Loucy (cell line): ENCODE measurements around the gene ATXN2.

Experiments
- EZH2phosphoT487 ChIP-seq: fragments of 200-600 bp; IDR thresholded peaks from 2 replicates; pipeline ENCODE4 v1.6.1; 2018; ENCODE audit warnings: antibody characterized with exemption, mild to moderate bottlenecking, moderate library complexity, borderline replicate concordance
- TF ChIP-seq, protein P1 (sequence below): fragments of 200-600 bp; sonication (generic); conservative IDR thresholded peaks from 2 replicates; pipeline ENCODE4 v1.5.1; 2014; ENCODE audit warnings: mild to moderate bottlenecking, antibody characterized with exemption, low read length

DNA sequence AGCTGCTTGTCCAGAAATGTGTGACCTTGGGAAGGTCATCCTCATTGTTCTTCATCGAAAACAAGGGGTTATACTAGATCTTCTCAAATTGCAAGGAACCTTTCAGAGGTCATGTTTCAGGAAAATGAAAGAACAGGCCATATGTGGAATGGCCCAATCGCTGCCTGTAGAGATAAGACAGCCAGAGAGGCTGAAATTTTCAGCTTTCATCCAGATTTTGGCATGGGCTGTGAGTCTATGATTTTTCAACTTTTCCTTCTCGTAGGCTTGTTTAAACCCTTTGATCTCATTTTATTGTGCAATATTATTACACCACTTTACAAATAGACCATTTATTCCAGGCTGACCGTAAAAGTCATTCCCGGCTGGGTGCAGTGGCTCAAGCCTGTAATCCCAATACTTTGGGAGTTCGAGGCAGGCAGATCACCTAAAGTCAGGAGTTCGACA, 17.1 kb upstream of the ATXN2 start:
- TF ChIP-seq, protein P1, sequence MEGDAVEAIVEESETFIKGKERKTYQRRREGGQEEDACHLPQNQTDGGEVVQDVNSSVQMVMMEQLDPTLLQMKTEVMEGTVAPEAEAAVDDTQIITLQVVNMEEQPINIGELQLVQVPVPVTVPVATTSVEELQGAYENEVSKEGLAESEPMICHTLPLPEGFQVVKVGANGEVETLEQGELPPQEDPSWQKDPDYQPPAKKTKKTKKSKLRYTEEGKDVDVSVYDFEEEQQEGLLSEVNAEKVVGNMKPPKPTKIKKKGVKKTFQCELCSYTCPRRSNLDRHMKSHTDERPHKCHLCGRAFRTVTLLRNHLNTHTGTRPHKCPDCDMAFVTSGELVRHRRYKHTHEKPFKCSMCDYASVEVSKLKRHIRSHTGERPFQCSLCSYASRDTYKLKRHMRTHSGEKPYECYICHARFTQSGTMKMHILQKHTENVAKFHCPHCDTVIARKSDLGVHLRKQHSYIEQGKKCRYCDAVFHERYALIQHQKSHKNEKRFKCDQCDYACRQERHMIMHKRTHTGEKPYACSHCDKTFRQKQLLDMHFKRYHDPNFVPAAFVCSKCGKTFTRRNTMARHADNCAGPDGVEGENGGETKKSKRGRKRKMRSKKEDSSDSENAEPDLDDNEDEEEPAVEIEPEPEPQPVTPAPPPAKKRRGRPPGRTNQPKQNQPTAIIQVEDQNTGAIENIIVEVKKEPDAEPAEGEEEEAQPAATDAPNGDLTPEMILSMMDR, result no peak
- TF ChIP-seq EZH2phosphoT487, result no peak
